Pancreas (tissue), 10 donors: Measurements from ENCODE around the gene SETD4. TPM values are rescaled to one million over a fixed set of nuclear protein-coding genes. Genes with fewer than 3 reads are reported as not detected.

ENCODE experiments used
- ATAC-seq, 4 donors: fragments of 200-7000 bp; cut with Tn5 transposase; one replicate each; pipeline versions ENCODE4 v1.8.0 to v1.9.1; 2020; ENCODE audit warnings: mild to moderate bottlenecking in 4 of 4, moderate library complexity in 4 of 4
- DNase-seq, 6 donors: peaks; one replicate each; pipeline ENCODE4 v3.0.0-alpha.2; 2020
- FAIRE-seq: peaks from 2 replicates; lab custom pipeline; 2012; peaks lifted over from hg19 to GRCh38; lab: Jason Lieb, UNC
- H3K27ac ChIP-seq, 4 donors: fragments of 200-600 bp; sonication (generic); 1 replicate in 3 of 4; 2 replicates in 1 of 4; pipeline versions ENCODE4 v1.5.0 to v1.8.0; 2020
- H3K27me3 ChIP-seq, 4 donors: fragments of 200-600 bp; one replicate each; pipeline ENCODE4 v1.8.0; 2021
- H3K36me3 ChIP-seq, 3 donors: fragments of 200-600 bp; sonication (generic) in 1 of 3; one replicate each; pipeline versions ENCODE4 v1.5.0 to v1.8.0; 2020 to 2021
- H3K4me1 ChIP-seq, 3 donors: fragments of 200-600 bp; one replicate each; pipeline ENCODE4 v1.8.0; 2021
- H3K4me3 ChIP-seq, 4 donors: fragments of 200-600 bp; sonication (generic) in 2 of 4; one replicate each; pipeline versions ENCODE4 v1.5.0 to v1.8.0; 2020 to 2021
- H3K9me3 ChIP-seq, 4 donors: fragments of 200-600 bp; one replicate each; pipeline ENCODE4 v1.8.0; 2021
- WGBS, 2 donors: extraction: QIAGEN DNeasy Blood & Tissue Kit; methylation state at CpG; one replicate each; pipeline ENCODE4 v1.1.7; 2013; 5-methylcytosine and 5-hydroxymethylcytosine counted together
- intact Hi-C, 3 donors: fragments of 100-400 bp; cut with DNase I; formaldehyde crosslinking; loops; one replicate each; pipeline versions ENCODE4 v1.11.1 to v1.14.2; 2022
- polyA plus RNA-seq, 2 donors: library from polyadenylated mRNA; stranded (reverse); fragments of 200-250 nt; gene quantifications; one replicate each; pipeline ENCODE4 v1.2.3, GENCODE V29; 2013
- total RNA-seq, 6 donors: library from RNA; stranded (reverse); fragmentation: NEBNext Ultra II Directional in 4 of 6; extraction: Animal tissue kit (Norgen Biotek cat#: 25700) in 4 of 6; gene quantifications; one replicate each; pipeline versions ENCODE4 v1.2.1 to v1.2.4, GENCODE V29; 2021 to 2023
- TF ChIP-seq, protein P1 (sequence below), 4 donors: fragments of 200-600 bp; sonication (generic) in 3 of 4; IDR thresholded peaks; one replicate each; pipeline versions ENCODE4 v1.5.0 to v1.8.0; 2021; ENCODE audit warnings: antibody characterized with exemption in 4 of 4
- donor health status: healthy with polysubstance abuse.
- donor health status: DM: no; HTN: no; CAD: no; lungs with moderate emphysema.
- donor health status: DM: no; HTN: no; CAD: no.
- donor health status: control.
- donor health status: control.
- donor health status: Bipolar disorder and iron deficiency.
- donor health status: DM: yes; HTN: yes; CAD: no.
- donor health status: DM: no; HTN: no; CAD: no.
- donor health status: DM: no; HTN: no; CAD: no.
- donor health status: DM: yes; HTN: yes; CAD: no.

SETD4 gene
- total and polyA plus RNA-seq, 8 donors = 5.7 to 16.8 (median 8.7) TPM

DNA sequence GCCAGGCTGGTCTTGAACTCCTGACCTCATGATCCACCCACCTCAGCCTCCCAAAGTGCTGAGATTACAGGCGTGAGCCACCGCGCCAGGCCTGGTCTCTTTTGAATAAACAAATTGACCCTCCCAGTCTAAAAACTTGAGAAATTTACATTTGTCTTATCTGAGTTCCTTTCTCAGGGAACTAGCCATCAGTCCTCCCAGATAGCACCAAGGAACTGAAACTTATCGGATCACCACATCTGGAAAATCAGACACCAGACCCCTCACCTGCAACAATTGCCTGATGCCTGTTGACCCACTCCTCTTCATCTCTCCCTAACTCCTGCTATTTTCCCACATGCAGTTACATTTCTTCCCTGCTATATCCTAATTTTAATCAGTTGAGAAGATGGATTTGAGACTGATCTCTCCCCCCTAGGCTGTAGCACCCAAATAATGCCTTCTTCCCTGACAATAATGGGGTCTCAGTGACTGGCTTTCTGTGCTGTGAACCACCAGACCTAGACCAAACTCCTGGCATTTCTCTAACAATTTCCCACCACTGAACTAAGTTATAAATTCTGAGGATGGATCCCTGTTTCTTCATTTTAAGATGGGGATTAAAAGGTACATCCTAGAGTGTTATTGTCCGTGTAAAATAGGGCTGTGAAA lies 8.5 kb upstream of the SETD4 start:
- TF ChIP-seq, protein P1, sequence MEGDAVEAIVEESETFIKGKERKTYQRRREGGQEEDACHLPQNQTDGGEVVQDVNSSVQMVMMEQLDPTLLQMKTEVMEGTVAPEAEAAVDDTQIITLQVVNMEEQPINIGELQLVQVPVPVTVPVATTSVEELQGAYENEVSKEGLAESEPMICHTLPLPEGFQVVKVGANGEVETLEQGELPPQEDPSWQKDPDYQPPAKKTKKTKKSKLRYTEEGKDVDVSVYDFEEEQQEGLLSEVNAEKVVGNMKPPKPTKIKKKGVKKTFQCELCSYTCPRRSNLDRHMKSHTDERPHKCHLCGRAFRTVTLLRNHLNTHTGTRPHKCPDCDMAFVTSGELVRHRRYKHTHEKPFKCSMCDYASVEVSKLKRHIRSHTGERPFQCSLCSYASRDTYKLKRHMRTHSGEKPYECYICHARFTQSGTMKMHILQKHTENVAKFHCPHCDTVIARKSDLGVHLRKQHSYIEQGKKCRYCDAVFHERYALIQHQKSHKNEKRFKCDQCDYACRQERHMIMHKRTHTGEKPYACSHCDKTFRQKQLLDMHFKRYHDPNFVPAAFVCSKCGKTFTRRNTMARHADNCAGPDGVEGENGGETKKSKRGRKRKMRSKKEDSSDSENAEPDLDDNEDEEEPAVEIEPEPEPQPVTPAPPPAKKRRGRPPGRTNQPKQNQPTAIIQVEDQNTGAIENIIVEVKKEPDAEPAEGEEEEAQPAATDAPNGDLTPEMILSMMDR (IDR thresholded peaks at IDR 0.05) = no peak
- Histone ChIP-seq H3K4me1 (peaks cover 0 to 9% (median 0%) of the 10 kb centered on the region in 3 donors), H3K27ac (peak overlapping the region in 1 of 4 donors; percentile 50), H3K4me3 (no peak overlapping the region), H3K36me3 (no peaks in the 10 kb centered on the region), H3K27me3 (no peaks in the 10 kb centered on the region), H3K9me3 (no peaks in the 10 kb centered on the region)
- intact Hi-C loops = no loop called here
- DNase-seq = no peak
- no peak for ATAC-seq
- FAIRE-seq = no peak
- WGBS, 2 donors = 91 to 95% methylated on average over 5 of the region's 5 CpGs

- no peak overlapping the region for H3K4me3 ChIP-seq
- FAIRE-seq (no peak), ATAC-seq (peak in 3 of 4 donors; percentile 15 to 44 (median 29)), DNase-seq (peak in 2 of 6 donors; percentile 38 to 44)
- peaks cover 0 to 6% (median 0%) of the 10 kb centered on the region in 3 donors for H3K4me1 ChIP-seq
- no peaks in the 10 kb centered on the region for H3K36me3 ChIP-seq
- peak overlapping the region in 2 of 4 donors; percentile 20 to 61 for H3K27ac ChIP-seq
- intact Hi-C loops = no loop called here
- no peaks in the 10 kb centered on the region for H3K9me3 ChIP-seq
- TF ChIP-seq, protein P1 (IDR thresholded peaks at IDR 0.05) = no peak
- H3K27me3 ChIP-seq = no peaks in the 10 kb centered on the region
- 24 to 28% methylated on average over 3 of the region's 3 CpGs for WGBS, 2 donors
These were observed 5.2 kb upstream of the SETD4 start for GRCh38 chr21:36065497-36066036.

GRCh38 chr21:36064085-36064460 lies 3.7 kb upstream of the SETD4 start:
- intact Hi-C loops = no loop called here
- DNase-seq (no peak), FAIRE-seq (no peak), ATAC-seq (no peak)
- Histone ChIP-seq H3K4me1 (peaks cover 4 to 6% (median 5%) of the 10 kb centered on the region in 3 donors), H3K27me3 (no peaks in the 10 kb centered on the region), H3K9me3 (no peaks in the 10 kb centered on the region), H3K36me3 (no peaks in the 10 kb centered on the region), H3K4me3 (no peak overlapping the region), H3K27ac (no peak overlapping the region)
- TF ChIP-seq, protein P1 (IDR thresholded peaks at IDR 0.05) = no peak
- WGBS, 2 donors = 86 to 89% methylated on average over 4 of the region's 4 CpGs

DNA sequence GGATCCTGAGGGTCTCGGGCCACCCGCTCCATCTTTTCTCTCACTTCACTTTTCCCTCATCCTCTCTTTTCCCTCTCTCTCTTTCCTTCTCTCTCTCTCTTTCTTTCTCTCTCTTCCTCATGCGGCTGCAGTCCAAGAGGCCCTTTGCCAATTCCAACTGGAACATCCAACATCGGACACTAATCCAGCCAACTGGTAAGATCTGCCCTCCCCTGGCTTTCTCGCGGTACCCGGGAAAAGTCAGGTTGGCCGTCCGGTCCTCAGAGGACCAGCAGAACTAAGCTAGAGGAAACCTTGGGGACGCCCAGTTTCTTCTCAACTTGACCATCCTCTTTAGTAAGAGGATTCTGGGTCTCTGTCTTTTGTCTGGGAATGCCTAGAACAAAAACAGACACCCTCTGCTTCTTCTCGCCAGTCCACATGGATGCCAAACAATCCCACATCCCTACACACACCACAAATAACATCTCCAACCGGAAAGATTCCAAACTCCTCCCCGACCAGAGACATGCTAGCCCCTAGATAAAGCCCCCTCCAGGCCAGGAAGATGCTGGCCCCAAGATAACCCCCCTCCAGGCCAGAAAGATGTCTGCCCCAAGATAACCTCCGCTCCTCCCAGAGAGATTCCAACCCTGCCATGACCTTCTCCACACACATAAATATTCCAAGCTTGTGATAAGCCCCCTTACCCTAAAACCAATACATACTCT lies 3.2 kb upstream of the SETD4 start:
- no peak overlapping the region for H3K4me3 ChIP-seq
- 74 to 81% methylated on average over 14 of the region's 14 CpGs for WGBS, 2 donors
- peaks cover 8 to 9% (median 9%) of the 10 kb centered on the region in 3 donors for H3K4me1 ChIP-seq
- no peaks in the 10 kb centered on the region for H3K9me3 ChIP-seq
- H3K27ac ChIP-seq = no peak overlapping the region
- ATAC-seq = no peak
- no peak for FAIRE-seq
- intact Hi-C loops = no loop called here
- TF ChIP-seq, protein P1 (IDR thresholded peaks at IDR 0.05) = no peak
- no peaks in the 10 kb centered on the region for H3K27me3 ChIP-seq
- no peaks in the 10 kb centered on the region for H3K36me3 ChIP-seq
- no peak for DNase-seq
